Vagina (tissue), 2 donors: ENCODE measurements around the gene MID1. TPM values are rescaled to one million over a fixed set of nuclear protein-coding genes. Genes with fewer than 3 reads are reported as not detected.

Experiments
- DNase-seq, 2 donors: peaks; one replicate each; pipeline ENCODE4 v3.0.0-alpha.2; 2017; ENCODE audit errors: extremely low spot score in 2 of 2
- H3K27ac ChIP-seq: fragments of 200-600 bp; sonication (generic); one replicate; pipeline ENCODE4 v1.5.1; 2019
- H3K27me3 ChIP-seq: fragments of 200-600 bp; sonication (generic); one replicate; pipeline ENCODE4 v1.5.1; 2019
- H3K36me3 ChIP-seq, 2 donors: fragments of 200-600 bp; sonication (generic); one replicate each; pipeline ENCODE4 v1.5.1; 2017 to 2019
- H3K4me1 ChIP-seq: fragments of 200-600 bp; sonication (generic); one replicate; pipeline ENCODE4 v1.5.1; 2019
- H3K4me3 ChIP-seq, 2 donors: fragments of 200-600 bp; sonication (generic); 1 replicate in 1 of 2; 2 replicates in 1 of 2; pipeline ENCODE4 v1.5.1; 2016 to 2019
- H3K9me3 ChIP-seq: fragments of 200-600 bp; sonication (generic); one replicate; pipeline ENCODE4 v1.5.1; 2019
- POLR2A ChIP-seq, 2 donors: fragments of 450-650 bp; IDR thresholded peaks; one replicate each; pipeline ENCODE4 v1.6.1; 2017; ENCODE audit warnings: antibody characterized with exemption in 2 of 2, mild to moderate bottlenecking in 2 of 2, moderate library complexity in 2 of 2
- POLR2AphosphoS5 ChIP-seq, 2 donors: sonication (generic); formaldehyde crosslinking; IDR thresholded peaks; one replicate each; pipeline ENCODE4 v1.9.0; 2017; ENCODE audit warnings: antibody characterized with exemption in 2 of 2, mild to moderate bottlenecking in 2 of 2, low read depth in 1 of 2; ENCODE audit not compliant: insufficient read depth in 1 of 2
- intact Hi-C: fragments of 100-400 bp; cut with DNase I; formaldehyde crosslinking; loops from one replicate; pipeline ENCODE4 v1.15.1; 2023
- total RNA-seq: library from RNA; depleted of rRNA; stranded (reverse); fragments of >200 nt; gene quantifications from one replicate; pipeline ENCODE4 v1.2.3, GENCODE V29; 2016
- TF ChIP-seq, protein P1 (sequence below), 3 experiments: fragments of 450-650 bp in 2 of 3; fragments of 200-600 bp in 1 of 3; sonication (generic) in 1 of 3; IDR thresholded peaks; one replicate each; pipeline ENCODE4 v1.5.1; 2017 to 2019; ENCODE audit warnings: antibody characterized with exemption in 3 of 3, mild to moderate bottlenecking in 2 of 3, moderate library complexity in 2 of 3

MID1 gene
- total RNA-seq, 1 donor from 2014 or later: 16.2 TPM

GRCh38 chrX:10524578-10524977 is 95.8 kb downstream of the MID1 start:
- TF ChIP-seq, protein P1, sequence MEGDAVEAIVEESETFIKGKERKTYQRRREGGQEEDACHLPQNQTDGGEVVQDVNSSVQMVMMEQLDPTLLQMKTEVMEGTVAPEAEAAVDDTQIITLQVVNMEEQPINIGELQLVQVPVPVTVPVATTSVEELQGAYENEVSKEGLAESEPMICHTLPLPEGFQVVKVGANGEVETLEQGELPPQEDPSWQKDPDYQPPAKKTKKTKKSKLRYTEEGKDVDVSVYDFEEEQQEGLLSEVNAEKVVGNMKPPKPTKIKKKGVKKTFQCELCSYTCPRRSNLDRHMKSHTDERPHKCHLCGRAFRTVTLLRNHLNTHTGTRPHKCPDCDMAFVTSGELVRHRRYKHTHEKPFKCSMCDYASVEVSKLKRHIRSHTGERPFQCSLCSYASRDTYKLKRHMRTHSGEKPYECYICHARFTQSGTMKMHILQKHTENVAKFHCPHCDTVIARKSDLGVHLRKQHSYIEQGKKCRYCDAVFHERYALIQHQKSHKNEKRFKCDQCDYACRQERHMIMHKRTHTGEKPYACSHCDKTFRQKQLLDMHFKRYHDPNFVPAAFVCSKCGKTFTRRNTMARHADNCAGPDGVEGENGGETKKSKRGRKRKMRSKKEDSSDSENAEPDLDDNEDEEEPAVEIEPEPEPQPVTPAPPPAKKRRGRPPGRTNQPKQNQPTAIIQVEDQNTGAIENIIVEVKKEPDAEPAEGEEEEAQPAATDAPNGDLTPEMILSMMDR (IDR thresholded peaks at IDR 0.05): no peak
- TF ChIP-seq POLR2A (IDR thresholded peaks at IDR 0.05) (no peak), POLR2AphosphoS5 (IDR thresholded peaks at IDR 0.05; ENCODE audit: insufficient read depth in 1 of 2, low read depth in 1 of 2) (no peak)
- Histone ChIP-seq H3K4me1 (no peaks in the 10 kb centered on the region), H3K27me3 (no peaks in the 10 kb centered on the region), H3K36me3 (no peaks in the 10 kb centered on the region), H3K4me3 (no peak overlapping the region), H3K9me3 (no peaks in the 10 kb centered on the region), H3K27ac (no peak overlapping the region)
- intact Hi-C loops: no loop called here
- DNase-seq: no peak

- no peak for DNase-seq
- Histone ChIP-seq H3K36me3 (no peaks in the 10 kb centered on the region), H3K27me3 (no peaks in the 10 kb centered on the region), H3K9me3 (no peaks in the 10 kb centered on the region), H3K27ac (no peak overlapping the region), H3K4me3 (no peak overlapping the region), H3K4me1 (peaks cover 3% of the 10 kb centered on the region)
- no peak for TF ChIP-seq POLR2AphosphoS5 (IDR thresholded peaks at IDR 0.05; ENCODE audit: insufficient read depth in 1 of 2, low read depth in 1 of 2)
- no peak for TF ChIP-seq POLR2A (IDR thresholded peaks at IDR 0.05)
- TF ChIP-seq, protein P1 (IDR thresholded peaks at IDR 0.05): no peak
- intact Hi-C loops: no loop called here
Measured at GRCh38 chrX:10519761-10520160, 100.6 kb downstream of the MID1 start.

DNA sequence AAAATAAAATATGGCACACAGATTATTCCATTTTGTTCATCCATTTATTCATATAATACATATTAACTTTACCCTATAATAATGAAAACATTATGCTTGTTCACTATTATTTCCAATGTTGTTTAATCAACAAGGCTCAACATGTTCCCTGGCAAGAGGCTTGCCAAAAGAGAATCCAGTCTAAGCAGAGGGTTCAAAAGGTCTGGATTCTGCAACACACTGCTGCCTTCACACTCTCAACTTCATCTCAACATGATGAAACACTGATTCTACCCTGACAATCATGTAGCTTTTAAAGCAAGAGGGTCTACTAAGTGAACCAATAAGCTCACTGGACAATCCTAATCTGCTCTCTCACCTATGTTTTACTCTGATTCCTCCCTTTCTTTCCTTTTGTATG is 101.1 kb downstream of the MID1 start:
- Histone ChIP-seq H3K9me3 (no peaks in the 10 kb centered on the region), H3K4me1 (peaks cover 3% of the 10 kb centered on the region), H3K27ac (no peak overlapping the region), H3K36me3 (no peaks in the 10 kb centered on the region), H3K4me3 (no peak overlapping the region), H3K27me3 (no peaks in the 10 kb centered on the region)
- intact Hi-C loops: no loop called here
- no peak for TF ChIP-seq POLR2AphosphoS5 (IDR thresholded peaks at IDR 0.05; ENCODE audit: insufficient read depth in 1 of 2, low read depth in 1 of 2)
- DNase-seq: no peak

- peaks cover 3% of the 10 kb centered on the region for H3K4me1 ChIP-seq
- DNase-seq: no peak
- no peaks in the 10 kb centered on the region for H3K36me3 ChIP-seq
- H3K27ac ChIP-seq: no peak overlapping the region
- no peak overlapping the region for H3K4me3 ChIP-seq
- TF ChIP-seq POLR2AphosphoS5 (IDR thresholded peaks at IDR 0.05; ENCODE audit: insufficient read depth in 1 of 2, low read depth in 1 of 2): no peak
- TF ChIP-seq POLR2A (IDR thresholded peaks at IDR 0.05): no peak
- TF ChIP-seq, protein P1 (IDR thresholded peaks at IDR 0.05): no peak
- intact Hi-C loops: no loop called here
- no peaks in the 10 kb centered on the region for H3K9me3 ChIP-seq
- H3K27me3 ChIP-seq: no peaks in the 10 kb centered on the region
Measured at GRCh38 chrX:10518073-10518472, 102.3 kb downstream of the MID1 start.

- no peak overlapping the region for H3K27ac ChIP-seq
Measured at GRCh38 chrX:10516781-10517322, 103.5 kb downstream of the MID1 start.

More at GRCh38 chrX:10516781-10517322, 103.5 kb downstream of the MID1 start:
- TF ChIP-seq, protein P1 (IDR thresholded peaks at IDR 0.05): no peak
- no peak for TF ChIP-seq POLR2AphosphoS5 (IDR thresholded peaks at IDR 0.05; ENCODE audit: insufficient read depth in 1 of 2, low read depth in 1 of 2)
- no peak for TF ChIP-seq POLR2A (IDR thresholded peaks at IDR 0.05)
- no peak overlapping the region for H3K4me3 ChIP-seq
- no peaks in the 10 kb centered on the region for H3K27me3 ChIP-seq
- no peaks in the 10 kb centered on the region for H3K36me3 ChIP-seq
- H3K4me1 ChIP-seq: peaks cover 3% of the 10 kb centered on the region
- intact Hi-C loops: no loop called here
- no peaks in the 10 kb centered on the region for H3K9me3 ChIP-seq
- DNase-seq: no peak
